Measurements from ENCODE around the gene RASAL1.

RASAL1 gene

DNA sequence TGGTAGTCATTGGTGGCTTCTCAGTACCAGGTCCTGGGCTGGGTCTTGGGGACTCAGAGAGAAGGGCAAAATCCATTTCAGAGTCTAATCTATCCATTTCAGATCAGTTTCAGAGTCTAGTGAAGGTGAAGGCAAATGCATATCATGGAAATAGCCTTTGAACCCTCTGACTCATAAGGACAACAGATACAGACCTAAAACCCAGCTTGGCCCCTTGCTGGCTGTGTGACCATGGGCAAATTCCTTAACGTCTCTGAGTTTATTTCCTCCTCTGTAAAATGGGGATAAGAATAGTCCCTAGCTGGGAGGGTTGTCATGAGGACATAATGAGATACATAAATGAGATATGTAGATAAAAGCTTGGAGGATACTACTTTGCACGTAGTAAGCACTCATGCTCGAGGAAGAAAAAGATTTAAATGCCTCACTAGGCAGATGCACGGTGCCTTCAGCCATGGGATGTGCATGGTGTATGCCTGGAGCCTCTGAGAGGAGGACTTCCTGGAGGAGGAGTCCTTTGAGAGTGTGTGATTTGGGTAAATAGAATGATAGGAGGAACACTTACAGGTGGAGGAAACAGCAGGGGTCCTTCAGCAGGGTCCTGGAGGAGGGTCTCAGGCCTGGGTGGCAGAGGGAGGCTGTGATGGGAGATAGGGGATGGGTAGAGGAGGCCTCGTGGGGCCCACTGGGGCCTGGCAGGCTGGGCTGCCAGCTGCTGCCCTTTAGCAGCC is 71.0 kb downstream of the RASAL1 start:
- H3K4me3 ChIP-seq (ENCODE audit: low read depth, low read length): no peak overlapping the region
- DNase-seq (ENCODE audit: low read depth): no peak
- TF ChIP-seq, protein P1, sequence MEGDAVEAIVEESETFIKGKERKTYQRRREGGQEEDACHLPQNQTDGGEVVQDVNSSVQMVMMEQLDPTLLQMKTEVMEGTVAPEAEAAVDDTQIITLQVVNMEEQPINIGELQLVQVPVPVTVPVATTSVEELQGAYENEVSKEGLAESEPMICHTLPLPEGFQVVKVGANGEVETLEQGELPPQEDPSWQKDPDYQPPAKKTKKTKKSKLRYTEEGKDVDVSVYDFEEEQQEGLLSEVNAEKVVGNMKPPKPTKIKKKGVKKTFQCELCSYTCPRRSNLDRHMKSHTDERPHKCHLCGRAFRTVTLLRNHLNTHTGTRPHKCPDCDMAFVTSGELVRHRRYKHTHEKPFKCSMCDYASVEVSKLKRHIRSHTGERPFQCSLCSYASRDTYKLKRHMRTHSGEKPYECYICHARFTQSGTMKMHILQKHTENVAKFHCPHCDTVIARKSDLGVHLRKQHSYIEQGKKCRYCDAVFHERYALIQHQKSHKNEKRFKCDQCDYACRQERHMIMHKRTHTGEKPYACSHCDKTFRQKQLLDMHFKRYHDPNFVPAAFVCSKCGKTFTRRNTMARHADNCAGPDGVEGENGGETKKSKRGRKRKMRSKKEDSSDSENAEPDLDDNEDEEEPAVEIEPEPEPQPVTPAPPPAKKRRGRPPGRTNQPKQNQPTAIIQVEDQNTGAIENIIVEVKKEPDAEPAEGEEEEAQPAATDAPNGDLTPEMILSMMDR (IDR thresholded peaks at IDR 0.05; ENCODE audit: low read depth, low read length): no peak
- TF ChIP-seq POLR2A (IDR thresholded peaks at IDR 0.05; ENCODE audit: extremely low read depth, insufficient read length) (no peak), MYC (IDR thresholded peaks at IDR 0.05; ENCODE audit: low read depth, low read length) (no peak)
- TF ChIP-seq, protein P2, sequence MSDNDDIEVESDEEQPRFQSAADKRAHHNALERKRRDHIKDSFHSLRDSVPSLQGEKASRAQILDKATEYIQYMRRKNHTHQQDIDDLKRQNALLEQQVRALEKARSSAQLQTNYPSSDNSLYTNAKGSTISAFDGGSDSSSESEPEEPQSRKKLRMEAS (IDR thresholded peaks at IDR 0.05; ENCODE audit: low read depth, low read length): no peak

DNA sequence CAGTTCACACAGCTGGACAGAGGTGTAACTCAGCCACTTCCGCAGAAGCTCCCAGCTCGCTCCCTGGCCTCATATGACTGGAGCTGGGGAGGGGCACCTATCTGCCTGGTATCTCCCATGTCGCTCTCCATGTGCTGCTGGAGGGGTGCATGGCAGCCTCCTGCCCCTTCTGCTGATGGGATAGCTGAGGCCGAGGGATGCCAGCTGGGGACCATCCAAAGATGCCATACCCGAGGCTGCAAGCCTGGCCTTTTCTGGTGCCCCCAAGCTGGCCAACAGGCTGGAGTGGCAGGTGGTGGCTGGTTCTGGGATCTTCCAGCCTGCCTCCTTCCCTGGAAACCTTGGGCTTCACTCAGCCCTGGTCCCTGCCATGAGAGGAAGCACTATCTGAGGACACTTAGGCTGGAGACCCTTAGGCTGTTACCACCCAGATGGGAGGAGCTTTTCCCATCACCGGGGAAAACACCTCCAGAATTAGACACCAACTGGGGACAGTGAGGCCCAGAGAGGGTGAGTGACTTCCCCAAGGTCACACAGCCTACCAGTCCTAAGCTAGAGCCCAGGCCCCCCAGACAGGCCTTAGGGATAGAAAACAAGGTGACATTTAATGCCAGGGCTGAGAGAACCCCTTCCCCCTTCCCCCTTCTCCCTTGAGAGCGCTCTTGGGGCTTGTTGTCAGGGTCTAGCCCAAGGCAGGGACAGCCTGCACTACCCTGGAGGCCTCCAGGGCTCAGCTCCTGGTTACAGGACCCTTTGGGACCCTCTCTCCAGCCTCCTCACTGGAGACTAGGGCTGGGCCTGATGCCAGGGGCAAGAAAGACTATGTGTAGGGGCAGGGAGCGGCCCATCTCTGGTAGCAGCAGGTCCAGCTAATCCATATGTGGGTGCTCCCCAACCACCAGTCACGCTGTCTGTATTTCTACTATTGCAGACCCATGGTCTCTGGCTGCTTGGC is 71.9 kb downstream of the RASAL1 start:
- no peak for TF ChIP-seq POLR2A (IDR thresholded peaks at IDR 0.05; ENCODE audit: extremely low read depth, insufficient read length)
- TF ChIP-seq, protein P2 (IDR thresholded peaks at IDR 0.05; ENCODE audit: low read depth, low read length): no peak
- TF ChIP-seq MYC (IDR thresholded peaks at IDR 0.05; ENCODE audit: low read depth, low read length): no peak
- TF ChIP-seq, protein P1 (IDR thresholded peaks at IDR 0.05; ENCODE audit: low read depth, low read length): no peak
- DNase-seq (ENCODE audit: low read depth): no peak
- no peak overlapping the region for H3K4me3 ChIP-seq (ENCODE audit: low read depth, low read length)

DNA sequence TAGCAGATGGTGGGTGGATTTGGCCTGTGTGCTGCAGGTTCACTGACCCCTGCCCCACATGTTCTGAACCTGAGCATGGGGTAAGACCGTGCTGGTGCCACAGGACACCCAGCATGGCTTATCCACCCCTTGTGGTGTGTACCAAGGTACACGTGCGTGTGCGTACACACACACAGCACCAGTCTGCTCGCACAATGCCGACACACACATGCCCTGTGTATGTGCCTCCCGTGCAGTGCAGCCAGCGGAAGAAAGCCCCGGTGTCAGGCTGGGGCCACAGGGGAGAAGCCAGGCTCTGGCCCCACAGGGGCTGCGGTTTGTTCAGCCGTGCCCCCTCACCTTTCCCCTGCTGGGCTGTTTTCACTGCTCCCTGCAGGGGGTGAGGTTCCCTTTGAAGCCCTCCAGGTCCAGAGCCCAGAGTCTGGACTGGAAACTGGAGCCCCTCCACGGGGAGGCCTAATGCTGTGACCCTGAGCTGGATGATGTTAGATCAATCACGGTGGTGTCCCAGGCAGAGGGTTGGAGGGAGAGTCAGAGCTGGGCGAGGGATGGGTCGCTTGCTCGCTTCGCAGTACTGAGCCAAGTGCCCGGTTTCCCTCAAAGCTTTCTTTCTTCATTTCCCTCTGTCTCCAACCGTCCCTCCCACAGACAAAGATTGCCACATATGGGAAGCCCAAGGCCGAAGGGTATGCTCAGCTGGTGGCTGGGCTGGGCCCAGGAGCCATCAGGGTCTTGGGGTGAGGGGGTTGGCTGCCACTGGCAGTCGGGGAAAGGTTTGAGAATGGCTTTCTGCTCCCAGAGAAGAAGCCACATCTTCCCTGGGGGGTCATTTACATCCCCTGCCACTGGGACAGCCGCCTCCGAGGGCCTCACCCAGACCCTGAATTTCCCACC is 72.8 kb downstream of the RASAL1 start:
- peak; percentile 82 for DNase-seq (ENCODE audit: low read depth)
- TF ChIP-seq, protein P1 (IDR thresholded peaks at IDR 0.05; ENCODE audit: low read depth, low read length): no peak
- TF ChIP-seq POLR2A (IDR thresholded peaks at IDR 0.05; ENCODE audit: extremely low read depth, insufficient read length): no peak
- no peak for TF ChIP-seq MYC (IDR thresholded peaks at IDR 0.05; ENCODE audit: low read depth, low read length)
- TF ChIP-seq, protein P2 (IDR thresholded peaks at IDR 0.05; ENCODE audit: low read depth, low read length): no peak
- H3K4me3 ChIP-seq (ENCODE audit: low read depth, low read length): no peak overlapping the region

DNA sequence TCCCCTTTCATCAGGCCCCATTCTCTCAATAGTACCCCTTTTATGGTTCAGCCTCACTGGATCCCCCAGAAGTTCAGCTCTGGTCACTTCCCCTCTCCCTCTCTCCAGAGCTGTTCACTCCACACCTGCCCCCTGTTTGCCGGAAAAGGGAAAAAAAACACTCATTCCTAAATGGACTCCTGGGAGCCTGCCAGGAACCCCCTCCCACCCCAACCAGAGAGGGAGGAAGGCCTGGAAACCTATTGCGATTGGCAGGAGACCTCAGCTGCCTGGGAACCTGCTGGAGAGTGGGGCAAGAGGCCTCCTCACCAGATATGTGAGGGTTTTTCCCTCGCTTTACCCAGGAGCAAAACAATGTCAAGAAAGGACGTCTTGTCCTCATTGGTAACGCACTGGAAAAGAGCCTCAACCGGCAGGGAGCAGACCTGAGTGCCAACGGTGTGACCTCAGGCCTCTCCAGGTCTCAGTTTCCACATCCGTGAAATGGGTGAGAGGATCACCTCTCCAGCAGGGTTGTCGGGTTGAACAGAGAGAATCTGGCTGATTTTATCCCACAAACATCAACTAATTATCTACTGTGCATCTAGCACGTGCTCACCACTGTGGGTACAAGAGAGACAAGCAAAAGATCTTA is 74.4 kb downstream of the RASAL1 start:
- no peak for DNase-seq (ENCODE audit: low read depth)

More for the DNA sequence above, 74.4 kb downstream of the RASAL1 start:
- TF ChIP-seq, protein P2 (IDR thresholded peaks at IDR 0.05; ENCODE audit: low read depth, low read length): no peak
- TF ChIP-seq, protein P1 (IDR thresholded peaks at IDR 0.05; ENCODE audit: low read depth, low read length): no peak
- TF ChIP-seq POLR2A (IDR thresholded peaks at IDR 0.05; ENCODE audit: extremely low read depth, insufficient read length) (no peak), MYC (IDR thresholded peaks at IDR 0.05; ENCODE audit: low read depth, low read length) (no peak)
- H3K4me3 ChIP-seq (ENCODE audit: low read depth, low read length): no peak overlapping the region
